Caco-2 (cell line): ENCODE measurements around the gene ADPRS. TPM values are rescaled to one million over a fixed set of nuclear protein-coding genes. Genes with fewer than 3 reads are reported as not detected.

Experiments
- BruUV-seq: library from RNA; stranded (reverse); fragments of 400-500 nt; replicated peaks from 2 replicates; lab custom pipeline; 2021; lab: Mats Ljungman, UMichigan
- CTCF ChIA-PET: fragments of 300-600 bp; sonication (Branson Sonifier 250); formaldehyde crosslinking; loops from one replicate; lab custom pipeline; 2022; ENCODE audit warnings: antibody characterized with exemption; lab: Charles Lee
- POLR2A ChIA-PET: fragments of 300-600 bp; sonication (Branson Sonifier 250); formaldehyde crosslinking; loops from one replicate; lab custom pipeline; 2022; ENCODE audit warnings: antibody characterized with exemption; lab: Charles Lee
- DNase-seq, 2 experiments: peaks; one replicate each; pipeline versions ENCODE4 v3.0.0 to v3.0.0-alpha.2; 2020 to 2022
- H3K27me3 ChIP-seq: replicated peaks from 2 replicates; pipeline ENCODE4 v1.6.0; 2011; ENCODE audit warnings: low read length; ENCODE audit not compliant: control insufficient read depth, insufficient read depth
- H3K36me3 ChIP-seq: 2 replicates; pipeline ENCODE4 v1.5.1; 2011; ENCODE audit warnings: low read length; ENCODE audit not compliant: control insufficient read depth, insufficient read depth
- H3K4me1 ChIP-seq: fragments of 250-450 bp; sonication (Bioruptor Pico); 2 replicates; pipeline ENCODE4 v1.5.1; 2020; ENCODE audit warnings: mild to moderate bottlenecking
- H3K4me3 ChIP-seq: 2 replicates; pipeline ENCODE4 v1.5.1; 2011; ENCODE audit warnings: low read depth, mild to moderate bottlenecking, control low read depth, low read length
- H3K9me3 ChIP-seq: fragments of 250-450 bp; sonication (Bioruptor Pico); 2 replicates; pipeline ENCODE4 v1.5.1; 2020; ENCODE audit warnings: mild to moderate bottlenecking, moderate library complexity
- H3K27ac Mint-ChIP-seq: one replicate; pipeline ENCODE4 v1.8.0; 2022; ENCODE audit warnings: mixed read lengths; ENCODE audit not compliant: unreplicated experiment
- H3K27me3 Mint-ChIP-seq: one replicate; pipeline ENCODE4 v1.8.0; 2022; ENCODE audit warnings: mixed read lengths; ENCODE audit not compliant: insufficient read depth, unreplicated experiment
- H3K36me3 Mint-ChIP-seq: one replicate; pipeline ENCODE4 v1.8.0; 2022; ENCODE audit warnings: mild to moderate bottlenecking, mixed read lengths; ENCODE audit not compliant: insufficient read depth, unreplicated experiment
- H3K4me1 Mint-ChIP-seq: one replicate; pipeline ENCODE4 v1.8.0; 2022; ENCODE audit warnings: low read depth, mixed read lengths; ENCODE audit not compliant: unreplicated experiment
- H3K4me3 Mint-ChIP-seq: one replicate; pipeline ENCODE4 v1.8.0; 2022; ENCODE audit warnings: mild to moderate bottlenecking, moderate library complexity, mixed read lengths; ENCODE audit not compliant: unreplicated experiment
- H3K9me3 Mint-ChIP-seq: one replicate; pipeline ENCODE4 v1.8.0; 2022; ENCODE audit warnings: mixed read lengths; ENCODE audit not compliant: unreplicated experiment
- CTCF ChIP-seq, 2 experiments: fragments of 200-600 bp in 1 of 2; IDR thresholded peaks; 1 replicate in 1 of 2; 2 replicates in 1 of 2; pipeline versions ENCODE4 v1.5.1 to v1.8.0; 2011 to 2022; ENCODE audit warnings: antibody characterized with exemption in 1 of 2, control low read depth in 1 of 2, inconsistent platforms in 1 of 2, low read depth in 1 of 2, low read length in 1 of 2, mild to moderate bottlenecking in 1 of 2, moderate library complexity in 1 of 2; ENCODE audit not compliant: insufficient read depth in 1 of 2, severe bottlenecking in 1 of 2, unreplicated experiment in 1 of 2
- intact Hi-C: fragments of 100-400 bp; cut with micrococcal nuclease; formaldehyde crosslinking; loops from one replicate; pipeline ENCODE4 v1.10.0; 2022; ENCODE audit not compliant: unreplicated experiment
- total RNA-seq: library from RNA; stranded (reverse); gene quantifications from 2 replicates; pipeline ENCODE4 v1.2.3, GENCODE V29; 2022

Gene ADPRS
- total RNA-seq, 1 experiment from 2014 or later = 19.3 TPM

GRCh38 chr1:36089393-36090121 lies 865 bp downstream of the ADPRS start:
- BruUV-seq = TSS peak; percentile 77
- Histone ChIP-seq H3K9me3 (no peaks in the 10 kb centered on the region), H3K4me3 (peak overlapping the region; percentile 95), H3K4me1 (no peaks in the 10 kb centered on the region), H3K36me3 (no peaks in the 10 kb centered on the region; the same call in 1 of the 2 replicates), H3K27me3 (no peaks in the 10 kb centered on the region)
- intact Hi-C loops = no loop called here
- TF ChIP-seq CTCF (IDR thresholded peaks at IDR 0.05; ENCODE audit: insufficient read depth in 1 of 2, low read depth in 1 of 2, low read length in 1 of 2, severe bottlenecking in 1 of 2, unreplicated experiment in 1 of 2) = no peak
- Mint-ChIP-seq H3K36me3 (peaks cover 18% of the 10 kb centered on the region), H3K4me3 (peak overlapping the region; percentile 93), H3K9me3 (no peaks in the 10 kb centered on the region), H3K4me1 (no peaks in the 10 kb centered on the region), H3K27me3 (no peaks in the 10 kb centered on the region), H3K27ac (peak overlapping the region; percentile 91)
- ChIA-PET POLR2A (no interaction called here), CTCF (no interaction called here)
- peak in 1 of 2 experiments; percentile 16 for DNase-seq

- DNase-seq = no peak
- ChIA-PET CTCF (interaction anchor here (0.7 kb wide), 1 partner anchor 315 kb away, joined by 5 read pairs; no protein-coding TSS in a partner anchor), POLR2A (no interaction called here)
- H3K4me3 ChIP-seq = no peak overlapping the region
- H3K4me1 Mint-ChIP-seq = no peaks in the 10 kb centered on the region
- peaks cover 18% of the 10 kb centered on the region for H3K36me3 Mint-ChIP-seq
- H3K4me3 Mint-ChIP-seq = no peak overlapping the region
- intact Hi-C loops = no loop called here
- no peak for TF ChIP-seq CTCF (IDR thresholded peaks at IDR 0.05; ENCODE audit: insufficient read depth in 1 of 2, low read depth in 1 of 2, low read length in 1 of 2, severe bottlenecking in 1 of 2, unreplicated experiment in 1 of 2)
- H3K27me3 Mint-ChIP-seq = no peaks in the 10 kb centered on the region
- H3K4me1 ChIP-seq = no peaks in the 10 kb centered on the region
- H3K9me3 Mint-ChIP-seq = no peaks in the 10 kb centered on the region
- no peaks in the 10 kb centered on the region for H3K9me3 ChIP-seq
- no peaks in the 10 kb centered on the region for H3K27me3 ChIP-seq
- H3K27ac Mint-ChIP-seq = no peak overlapping the region
- H3K36me3 ChIP-seq = no peaks in the 10 kb centered on the region; the same call in 1 of the 2 replicates
- BruUV-seq = no TSS peak
Observed at GRCh38 chr1:36091141-36091540, 2.4 kb downstream of the ADPRS start.

- Mint-ChIP-seq H3K4me3 (no peak overlapping the region), H3K9me3 (no peaks in the 10 kb centered on the region), H3K27ac (no peak overlapping the region), H3K4me1 (no peaks in the 10 kb centered on the region), H3K27me3 (no peaks in the 10 kb centered on the region), H3K36me3 (peaks cover 18% of the 10 kb centered on the region)
- H3K27me3 ChIP-seq = no peaks in the 10 kb centered on the region
- TF ChIP-seq CTCF (IDR thresholded peaks at IDR 0.05; ENCODE audit: insufficient read depth in 1 of 2, low read depth in 1 of 2, low read length in 1 of 2, severe bottlenecking in 1 of 2, unreplicated experiment in 1 of 2) = no peak
- H3K4me3 ChIP-seq = no peak overlapping the region
- CTCF ChIA-PET = no interaction called here
- H3K4me1 ChIP-seq = no peaks in the 10 kb centered on the region
- intact Hi-C loops = no loop called here
- POLR2A ChIA-PET = no interaction called here
- H3K9me3 ChIP-seq = no peaks in the 10 kb centered on the region
- DNase-seq = no peak
- no peaks in the 10 kb centered on the region; the same call in 1 of the 2 replicates for H3K36me3 ChIP-seq
- no TSS peak for BruUV-seq
Observed at GRCh38 chr1:36091698-36092097, 3.0 kb downstream of the ADPRS start.
